HepG2 (cell line): ENCODE data around the gene GDF9. TPM values are rescaled to one million over a fixed set of nuclear protein-coding genes. Genes with fewer than 3 reads are reported as not detected.

Experiments used
- ATAC-seq: fragments of 200-7000 bp; cut with Tn5 transposase; 3 replicates; pipeline ENCODE4 v1.9.1; 2020; ENCODE audit warnings: mild to moderate bottlenecking, moderate library complexity
- BruUV-seq: library from RNA; stranded (reverse); fragments of 400-500 nt; replicated peaks from 2 replicates; lab custom pipeline; 2021; lab: Mats Ljungman, UMichigan
- CTCF ChIA-PET: fragments of 300-600 bp; formaldehyde crosslinking; extraction: SDS; loops from one replicate; lab custom pipeline; 2021; ENCODE audit warnings: low total read pairs, inconsistent platforms, low intra/inter-chr PET ratio; lab: Yijun Ruan, JAX
- POLR2A ChIA-PET: fragments of 350-600 bp; sonication (Branson Sonifier 250); formaldehyde crosslinking; loops from one replicate; lab custom pipeline; 2020; ENCODE audit warnings: antibody characterized with exemption, inconsistent platforms; lab: Yijun Ruan, JAX
- DNase-seq: peaks from one replicate; pipeline ENCODE4 v3.0.0-alpha.2; 2015; ENCODE audit warnings: low spot score
- FAIRE-seq: peaks from 3 replicates; lab custom pipeline; 2011; peaks lifted over from hg19 to GRCh38; lab: Jason Lieb, UNC
- H2AFZ ChIP-seq: one replicate; pipeline ENCODE4 v1.6.1; 2011; ENCODE audit warnings: low read length, inconsistent platforms
- H3K27ac ChIP-seq: fragments of 300-600 bp; 3 replicates; pipeline ENCODE4 v1.8.0; 2011; ENCODE audit warnings: mixed run types, mild to moderate bottlenecking, mixed read lengths, low read length, inconsistent platforms; ENCODE audit not compliant: insufficient read depth; ENCODE audit errors: extremely low read length
- H3K27me3 ChIP-seq, 2 experiments: fragments of 200-600 bp in 1 of 2; 2 replicates in 1 of 2; 3 replicates in 1 of 2; pipeline versions ENCODE4 v1.6.0 to v1.8.0; 2011; ENCODE audit warnings: low read length in 2 of 2, mild to moderate bottlenecking in 2 of 2, moderate library complexity in 2 of 2, inconsistent platforms in 1 of 2; ENCODE audit not compliant: insufficient read depth in 2 of 2, control insufficient read depth in 1 of 2
- H3K36me3 ChIP-seq, 2 experiments: fragments of 200-600 bp in 1 of 2; replicated peaks in 1 of 2; 2 replicates in 1 of 2; 3 replicates in 1 of 2; pipeline versions ENCODE4 v1.5.1 to v1.8.0; 2011; ENCODE audit warnings: low read length in 2 of 2, inconsistent platforms in 1 of 2; ENCODE audit not compliant: insufficient read depth in 2 of 2, control insufficient read depth in 1 of 2
- H3K4me1 ChIP-seq: 2 replicates; pipeline ENCODE4 v1.5.1; 2012; ENCODE audit warnings: low read length, inconsistent platforms; ENCODE audit not compliant: insufficient read depth
- H3K4me2 ChIP-seq: 2 replicates; pipeline ENCODE4 v1.6.0; 2011; ENCODE audit warnings: low read depth, low read length, inconsistent platforms
- H3K4me3 ChIP-seq, 3 experiments: fragments of 200-600 bp in 1 of 3; sonication (generic), shearing (Covaris generic) in 1 of 3; replicated peaks in 1 of 3; 2 replicates each; pipeline ENCODE4 v1.5.1; 2011 to 2016; ENCODE audit warnings: low read length in 3 of 3, inconsistent platforms in 2 of 3, low read depth in 2 of 3, mild to moderate bottlenecking in 2 of 3, control low read depth in 1 of 3, mixed read lengths in 1 of 3; ENCODE audit not compliant: insufficient read depth in 1 of 3
- H3K79me2 ChIP-seq: one replicate; pipeline ENCODE4 v1.6.1; 2011; ENCODE audit warnings: low read length, inconsistent platforms; ENCODE audit not compliant: insufficient read depth
- H3K9ac ChIP-seq: 2 replicates; pipeline ENCODE4 v1.6.0; 2011; ENCODE audit warnings: mild to moderate bottlenecking, low read depth, low read length, inconsistent platforms; ENCODE audit not compliant: insufficient read depth
- H3K9me3 ChIP-seq: 2 replicates; pipeline ENCODE4 v1.5.1; 2012; ENCODE audit warnings: mild to moderate bottlenecking, low read length
- H4K20me1 ChIP-seq: 2 replicates; pipeline ENCODE4 v1.6.0; 2011; ENCODE audit warnings: inconsistent platforms, mild to moderate bottlenecking, low read length, moderate library complexity; ENCODE audit not compliant: insufficient read depth
- CREB1 ChIP-seq, 2 experiments: fragments of 450-650 bp in 1 of 2; IDR thresholded peaks; 2 replicates each; pipeline ENCODE4 v1.6.1; 2016 to 2017; ENCODE audit warnings: control low read depth in 1 of 2, mild to moderate bottlenecking in 1 of 2, missing compliant biosample characterization in 1 of 2, missing genetic modification characterization in 1 of 2
- DNMT1 ChIP-seq: sonication (generic); formaldehyde crosslinking; IDR thresholded peaks from 2 replicates; pipeline ENCODE4 v1.5.1; 2020; ENCODE audit warnings: mild to moderate bottlenecking, missing genetic modification reagents
- EP300 ChIP-seq, 3 experiments: sonication (generic) in 1 of 3; formaldehyde crosslinking in 1 of 3; IDR thresholded peaks; 2 replicates each; pipeline versions ENCODE4 v1.5.1 to v1.6.1; 2011 to 2020; ENCODE audit warnings: low read depth in 2 of 3, low read length in 2 of 3, borderline replicate concordance in 1 of 3, improper control_type of control experiment in 1 of 3, mild to moderate bottlenecking in 1 of 3, missing genetic modification reagents in 1 of 3, moderate library complexity in 1 of 3
- HMG20A ChIP-seq: IDR thresholded peaks from 2 replicates; pipeline ENCODE4 v1.6.1; 2016; ENCODE audit warnings: borderline replicate concordance
- ISX ChIP-seq: sonication (generic); formaldehyde crosslinking; conservative IDR thresholded peaks from 2 replicates; pipeline ENCODE4 v1.5.0; 2020; ENCODE audit warnings: missing genetic modification reagents
- LCORL ChIP-seq, 2 experiments: fragments of 450-650 bp in 1 of 2; sonication (generic) in 1 of 2; formaldehyde crosslinking in 1 of 2; IDR thresholded peaks; 2 replicates each; pipeline versions ENCODE4 v1.5.0 to v1.6.1; 2017 to 2020; ENCODE audit warnings: antibody characterized with exemption in 1 of 2, missing genetic modification reagents in 1 of 2
- RARG ChIP-seq: sonication (generic); formaldehyde crosslinking; IDR thresholded peaks from 2 replicates; pipeline ENCODE4 v1.4.0; 2020; ENCODE audit warnings: low read depth, mild to moderate bottlenecking, missing genetic modification reagents
- U2AF1 ChIP-seq: fragments of 200-400 bp; formaldehyde crosslinking; optimal IDR thresholded peaks from 2 replicates; pipeline ENCODE3; 2017; ENCODE audit warnings: mild to moderate bottlenecking, low read depth, low read length
- WIZ ChIP-seq: sonication (generic); formaldehyde crosslinking; IDR thresholded peaks from 2 replicates; pipeline ENCODE4 v1.5.1; 2020; ENCODE audit warnings: mild to moderate bottlenecking, missing genetic modification reagents
- ZBTB26 ChIP-seq: IDR thresholded peaks from 2 replicates; pipeline ENCODE4 v1.6.1; 2016; ENCODE audit warnings: missing compliant biosample characterization, missing genetic modification reagents, borderline replicate concordance
- ZNF512 ChIP-seq: sonication (generic); formaldehyde crosslinking; IDR thresholded peaks from 2 replicates; pipeline ENCODE4 v1.4.0; 2020; ENCODE audit warnings: mild to moderate bottlenecking, missing genetic modification reagents
- ZNF678 ChIP-seq: sonication (generic); formaldehyde crosslinking; IDR thresholded peaks from 2 replicates; pipeline ENCODE4 v1.4.0; 2020; ENCODE audit warnings: mild to moderate bottlenecking, missing genetic modification reagents
- WGBS: methylation state at CpG from one replicate; pipeline ENCODE4 v1.1.6; 2017; ENCODE audit warnings: low lambda C conversion rate; 5-methylcytosine and 5-hydroxymethylcytosine counted together
- in situ Hi-C: cut with HindIII; loops from 2 replicates; pipeline ENCODE4 v1.10.0; 2017; ENCODE audit warnings: low pct_unique_long_range_greater_than_20kb; ENCODE audit not compliant: extremely low pct_ligation_motif_present
- intact Hi-C: fragments of 100-400 bp; cut with micrococcal nuclease; formaldehyde crosslinking; loops from one replicate; pipeline ENCODE4 v1.10.0; 2022; ENCODE audit not compliant: unreplicated experiment
- polyA plus RNA-seq, 8 experiments: library from polyadenylated mRNA; depleted of rRNA in 3 of 8; stranded (reverse) in 7 of 8; unstranded in 1 of 8; fragments of >200 nt; fragmentation: Illumina TruSeq in 4 of 8; extraction: Trizol in 4 of 8; gene quantifications; 2 replicates each; pipeline versions ENCODE4 v1.2.1 to v1.2.3, GENCODE V29; 2011 to 2016; ENCODE audit warnings: low read depth in 4 of 8, missing spikeins in 1 of 8, mixed read lengths in 1 of 8; ENCODE audit not compliant: insufficient read depth in 1 of 8
- total RNA-seq, 5 experiments: library from RNA; depleted of rRNA; stranded (reverse); fragments of >200 nt; fragmentation: Illumina TruSeq; extraction: Trizol; gene quantifications; 2 replicates each; pipeline ENCODE4 v1.2.3, GENCODE V29; 2016; ENCODE audit warnings: low read depth in 1 of 5
- TF ChIP-seq, protein P1 (sequence below): sonication (generic); formaldehyde crosslinking; IDR thresholded peaks from 2 replicates; pipeline ENCODE4 v1.4.0; 2020; ENCODE audit warnings: missing genetic modification reagents, borderline replicate concordance
- TF ChIP-seq, protein P2 (sequence below): IDR thresholded peaks from 2 replicates; pipeline ENCODE4 v1.6.1; 2016; ENCODE audit warnings: low read depth, borderline replicate concordance

Gene GDF9
- total and polyA plus RNA-seq, 2 of the 13 experiments (the other 11 are each of a cell fraction or from before 2014, with no cell fraction given) = 0.33 to 0.38 TPM

DNA sequence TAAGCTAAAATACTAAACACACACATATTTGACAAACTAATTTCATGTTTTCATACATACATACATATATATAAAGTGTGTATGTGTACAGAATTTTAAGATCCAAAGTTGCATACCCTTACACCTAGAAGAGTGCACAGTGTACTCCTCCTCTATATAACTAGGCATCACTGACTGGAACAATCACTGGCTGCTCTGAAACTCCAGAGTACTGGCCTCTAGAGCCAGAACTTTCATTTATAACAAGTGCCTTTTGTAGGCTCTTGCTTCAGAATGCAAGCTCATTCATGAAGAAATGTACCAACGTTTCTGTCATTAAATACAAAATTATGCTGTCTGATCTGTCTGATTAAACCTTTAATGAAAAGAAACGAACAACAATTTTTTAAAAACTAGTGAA is 11.2 kb upstream of the GDF9 start (continued):
- TF ChIP-seq, protein P1, sequence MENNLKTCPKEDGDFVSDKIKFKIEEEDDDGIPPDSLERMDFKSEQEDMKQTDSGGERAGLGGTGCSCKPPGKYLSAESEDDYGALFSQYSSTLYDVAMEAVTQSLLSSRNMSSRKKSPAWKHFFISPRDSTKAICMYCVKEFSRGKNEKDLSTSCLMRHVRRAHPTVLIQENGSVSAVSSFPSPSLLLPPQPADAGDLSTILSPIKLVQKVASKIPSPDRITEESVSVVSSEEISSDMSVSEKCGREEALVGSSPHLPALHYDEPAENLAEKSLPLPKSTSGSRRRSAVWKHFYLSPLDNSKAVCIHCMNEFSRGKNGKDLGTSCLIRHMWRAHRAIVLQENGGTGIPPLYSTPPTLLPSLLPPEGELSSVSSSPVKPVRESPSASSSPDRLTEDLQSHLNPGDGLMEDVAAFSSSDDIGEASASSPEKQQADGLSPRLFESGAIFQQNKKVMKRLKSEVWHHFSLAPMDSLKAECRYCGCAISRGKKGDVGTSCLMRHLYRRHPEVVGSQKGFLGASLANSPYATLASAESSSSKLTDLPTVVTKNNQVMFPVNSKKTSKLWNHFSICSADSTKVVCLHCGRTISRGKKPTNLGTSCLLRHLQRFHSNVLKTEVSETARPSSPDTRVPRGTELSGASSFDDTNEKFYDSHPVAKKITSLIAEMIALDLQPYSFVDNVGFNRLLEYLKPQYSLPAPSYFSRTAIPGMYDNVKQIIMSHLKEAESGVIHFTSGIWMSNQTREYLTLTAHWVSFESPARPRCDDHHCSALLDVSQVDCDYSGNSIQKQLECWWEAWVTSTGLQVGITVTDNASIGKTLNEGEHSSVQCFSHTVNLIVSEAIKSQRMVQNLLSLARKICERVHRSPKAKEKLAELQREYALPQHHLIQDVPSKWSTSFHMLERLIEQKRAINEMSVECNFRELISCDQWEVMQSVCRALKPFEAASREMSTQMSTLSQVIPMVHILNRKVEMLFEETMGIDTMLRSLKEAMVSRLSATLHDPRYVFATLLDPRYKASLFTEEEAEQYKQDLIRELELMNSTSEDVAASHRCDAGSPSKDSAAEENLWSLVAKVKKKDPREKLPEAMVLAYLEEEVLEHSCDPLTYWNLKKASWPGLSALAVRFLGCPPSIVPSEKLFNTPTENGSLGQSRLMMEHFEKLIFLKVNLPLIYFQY = no peak
- TF ChIP-seq, all 625 proteins: peak for 0

DNA sequence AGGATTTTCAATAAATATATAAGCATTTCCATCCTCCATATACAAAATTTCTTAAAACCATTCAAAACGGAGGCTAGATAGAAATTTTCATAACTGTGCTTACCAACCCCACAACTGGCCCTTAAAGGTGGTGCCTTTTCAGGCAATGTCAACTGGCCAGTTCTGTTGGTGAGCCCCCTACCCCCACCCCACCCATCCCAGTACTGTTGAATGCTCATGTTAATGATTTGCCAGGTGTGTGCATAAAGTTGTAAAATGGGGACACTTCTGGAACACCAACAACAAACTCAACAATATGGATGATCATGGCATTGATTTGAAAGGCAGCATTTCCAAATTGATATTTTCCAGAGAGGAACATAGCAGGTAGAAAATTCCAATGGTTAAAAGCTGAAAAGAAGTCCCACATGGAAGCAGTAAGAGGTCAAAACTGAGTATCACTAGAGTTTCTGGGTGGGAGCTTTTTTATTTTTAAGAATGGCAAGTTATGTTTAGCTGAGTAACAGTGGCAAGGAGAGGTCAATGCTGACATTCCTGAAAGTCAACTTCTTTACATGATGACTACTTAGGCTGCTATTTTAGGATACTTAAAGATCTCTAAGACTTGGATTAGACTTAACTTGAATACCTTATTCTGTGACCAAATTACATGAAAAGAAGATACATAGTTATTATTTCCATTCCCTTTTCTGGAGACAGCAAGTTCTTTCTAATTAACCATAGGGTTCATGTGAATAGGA is 9.9 kb upstream of the GDF9 start:
- intact Hi-C loops (no loop called here), in situ Hi-C loops (no loop called here)
- H3K4me1 ChIP-seq = peaks cover 72% of the 10 kb centered on the region
- H3K9me3 ChIP-seq = no peaks in the 10 kb centered on the region
- H3K4me2 ChIP-seq = peak overlapping the region; percentile 80
- CTCF ChIA-PET = no interaction called here
- H3K27ac ChIP-seq = peak overlapping the region; percentile 95
- no peaks in the 10 kb centered on the region for H4K20me1 ChIP-seq
- POLR2A ChIA-PET = interaction anchor here (1.0 to 1.4 kb wide), 2 partner anchors 9 to 44 kb away, joined by 4 to 5 read pairs; partner anchors contain the start of gene UQCRQ
- H3K27me3 ChIP-seq = no peaks in the 10 kb centered on the region; a peak in 1 of 5 replicates
- no peak overlapping the region; a peak in 3 of 6 replicates for H3K4me3 ChIP-seq
- FAIRE-seq (no peak), DNase-seq (no peak), ATAC-seq (no peak)
- peaks cover 13% of the 10 kb centered on the region for H3K79me2 ChIP-seq
- H3K9ac ChIP-seq = no peak overlapping the region
- BruUV-seq = no TSS peak
- peaks cover 10 to 20% of the 10 kb centered on the region in 2 experiments for H3K36me3 ChIP-seq
- 56% methylated on average over 1 of the region's 1 CpG for WGBS
- H2AFZ ChIP-seq = no peak overlapping the region
- TF ChIP-seq LCORL (IDR thresholded peaks at IDR 0.05) = no peak
- no peak for TF ChIP-seq LCORL (CRISPR knock-in tag; IDR thresholded peaks at IDR 0.05)
- TF ChIP-seq WIZ (CRISPR knock-in tag) = no peak
- TF ChIP-seq U2AF1 = no peak
- TF ChIP-seq ZBTB26 (CRISPR knock-in tag) = no peak
- TF ChIP-seq, protein P2, sequence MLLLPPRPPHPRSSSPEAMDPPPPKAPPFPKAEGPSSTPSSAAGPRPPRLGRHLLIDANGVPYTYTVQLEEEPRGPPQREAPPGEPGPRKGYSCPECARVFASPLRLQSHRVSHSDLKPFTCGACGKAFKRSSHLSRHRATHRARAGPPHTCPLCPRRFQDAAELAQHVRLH (CRISPR knock-in tag) = no peak
- TF ChIP-seq ISX = no peak
- no peak for TF ChIP-seq RARG (CRISPR knock-in tag)
- TF ChIP-seq CREB1 (IDR thresholded peaks at IDR 0.05) = no peak
- no peak for TF ChIP-seq CREB1 (CRISPR knock-in tag; IDR thresholded peaks at IDR 0.05)
- no peak for TF ChIP-seq DNMT1 (CRISPR knock-in tag)
- 0 out of 4 replicates have a peak, but pooled peaks of 1 of the 2 experiments have one; percentile 20 for TF ChIP-seq EP300 (IDR thresholded peaks at IDR 0.05; ENCODE audit: low read depth in 2 of 2, low read length in 2 of 2)
- TF ChIP-seq EP300 (CRISPR knock-in tag; IDR thresholded peaks at IDR 0.05; ENCODE audit: borderline replicate concordance) = no peak
- no peak for TF ChIP-seq HMG20A
- TF ChIP-seq ZNF678 (CRISPR knock-in tag) = no peak
- TF ChIP-seq ZNF512 = no peak
